Measurements from ENCODE around the gene CTXND1. TPM values are rescaled to one million over a fixed set of nuclear protein-coding genes. Genes with fewer than 3 reads are reported as not detected.

CTXND1 gene
- total and polyA plus RNA-seq, 2 of the 13 experiments (the other 11 are each of a cell fraction or from before 2014, with no cell fraction given), result 1.2 to 2.1 TPM

- TF ChIP-seq DRAP1 (CRISPR knock-in tag; IDR thresholded peaks at IDR 0.05) (no peak), MXI1 (IDR thresholded peaks at IDR 0.05; ENCODE audit: borderline replicate concordance, low read depth, low read length) (no peak), HMGXB4 (CRISPR knock-in tag; IDR thresholded peaks at IDR 0.05; ENCODE audit: borderline replicate concordance in 1 of 2, low read depth in 1 of 2) (peak in 1 of 2 experiments; percentile 18; a peak in 1 of 4 replicates), NKX3-1 (CRISPR knock-in tag; IDR thresholded peaks at IDR 0.05) (no peak), ZNF17 (CRISPR knock-in tag; IDR thresholded peaks at IDR 0.05) (no peak), TERF1 (CRISPR knock-in tag; IDR thresholded peaks at IDR 0.05) (no peak), AGO1 (IDR thresholded peaks at IDR 0.05; ENCODE audit: low read depth, low read length, poor library complexity, severe bottlenecking) (no peak), NFATC3 (CRISPR knock-in tag; IDR thresholded peaks at IDR 0.05) (no peak), ATF7-NPFF (CRISPR knock-in tag; IDR thresholded peaks at IDR 0.05; ENCODE audit: low read depth) (no peak), ETV6 (CRISPR knock-in tag; conservative IDR thresholded peaks at IDR 0.05) (no peak), MAX (IDR thresholded peaks at IDR 0.05) (peak; percentile 58; the same call in 1 of the 2 replicates), ZFY (CRISPR knock-in tag; IDR thresholded peaks at IDR 0.05) (0 out of 2 replicates have a peak, but pooled peaks have one; percentile 27), DMAP1 (CRISPR knock-in tag; IDR thresholded peaks at IDR 0.05) (no peak), SAP130 (CRISPR knock-in tag; IDR thresholded peaks at IDR 0.05; ENCODE audit: low read depth) (peak; percentile 49), MEIS1 (CRISPR knock-in tag; IDR thresholded peaks at IDR 0.05; ENCODE audit: borderline replicate concordance) (peak; percentile 62; the same call in 1 of the 2 replicates), NCOA2 (CRISPR knock-in tag; IDR thresholded peaks at IDR 0.05) (0 out of 2 replicates have a peak, but pooled peaks have one; percentile 13), TGIF2 (CRISPR knock-in tag; IDR thresholded peaks at IDR 0.05) (no peak)
- TF ChIP-seq, protein P1, sequence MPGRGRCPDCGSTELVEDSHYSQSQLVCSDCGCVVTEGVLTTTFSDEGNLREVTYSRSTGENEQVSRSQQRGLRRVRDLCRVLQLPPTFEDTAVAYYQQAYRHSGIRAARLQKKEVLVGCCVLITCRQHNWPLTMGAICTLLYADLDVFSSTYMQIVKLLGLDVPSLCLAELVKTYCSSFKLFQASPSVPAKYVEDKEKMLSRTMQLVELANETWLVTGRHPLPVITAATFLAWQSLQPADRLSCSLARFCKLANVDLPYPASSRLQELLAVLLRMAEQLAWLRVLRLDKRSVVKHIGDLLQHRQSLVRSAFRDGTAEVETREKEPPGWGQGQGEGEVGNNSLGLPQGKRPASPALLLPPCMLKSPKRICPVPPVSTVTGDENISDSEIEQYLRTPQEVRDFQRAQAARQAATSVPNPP (CRISPR knock-in tag; IDR thresholded peaks at IDR 0.05), result no peak
- TF ChIP-seq, protein P2, sequence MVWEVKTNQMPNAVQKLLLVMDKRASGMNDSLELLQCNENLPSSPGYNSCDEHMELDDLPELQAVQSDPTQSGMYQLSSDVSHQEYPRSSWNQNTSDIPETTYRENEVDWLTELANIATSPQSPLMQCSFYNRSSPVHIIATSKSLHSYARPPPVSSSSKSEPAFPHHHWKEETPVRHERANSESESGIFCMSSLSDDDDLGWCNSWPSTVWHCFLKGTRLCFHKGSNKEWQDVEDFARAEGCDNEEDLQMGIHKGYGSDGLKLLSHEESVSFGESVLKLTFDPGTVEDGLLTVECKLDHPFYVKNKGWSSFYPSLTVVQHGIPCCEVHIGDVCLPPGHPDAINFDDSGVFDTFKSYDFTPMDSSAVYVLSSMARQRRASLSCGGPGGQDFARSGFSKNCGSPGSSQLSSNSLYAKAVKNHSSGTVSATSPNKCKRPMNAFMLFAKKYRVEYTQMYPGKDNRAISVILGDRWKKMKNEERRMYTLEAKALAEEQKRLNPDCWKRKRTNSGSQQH (CRISPR knock-in tag; IDR thresholded peaks at IDR 0.05; ENCODE audit: low read depth), result no peak
- TF ChIP-seq, protein P3, sequence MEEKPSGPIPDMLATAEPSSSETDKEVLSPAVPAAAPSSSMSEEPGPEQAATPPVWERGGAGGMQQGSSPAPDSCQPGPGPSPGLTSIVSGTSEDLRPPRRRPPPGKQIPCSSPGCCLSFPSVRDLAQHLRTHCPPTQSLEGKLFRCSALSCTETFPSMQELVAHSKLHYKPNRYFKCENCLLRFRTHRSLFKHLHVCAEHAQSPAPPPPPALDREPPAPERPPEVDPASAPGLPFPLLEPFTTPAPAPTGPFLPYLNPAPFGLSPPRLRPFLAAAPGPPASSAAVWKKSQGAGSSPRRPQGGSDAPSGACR (CRISPR knock-in tag; IDR thresholded peaks at IDR 0.05), result no peak
- TF ChIP-seq, protein P4, sequence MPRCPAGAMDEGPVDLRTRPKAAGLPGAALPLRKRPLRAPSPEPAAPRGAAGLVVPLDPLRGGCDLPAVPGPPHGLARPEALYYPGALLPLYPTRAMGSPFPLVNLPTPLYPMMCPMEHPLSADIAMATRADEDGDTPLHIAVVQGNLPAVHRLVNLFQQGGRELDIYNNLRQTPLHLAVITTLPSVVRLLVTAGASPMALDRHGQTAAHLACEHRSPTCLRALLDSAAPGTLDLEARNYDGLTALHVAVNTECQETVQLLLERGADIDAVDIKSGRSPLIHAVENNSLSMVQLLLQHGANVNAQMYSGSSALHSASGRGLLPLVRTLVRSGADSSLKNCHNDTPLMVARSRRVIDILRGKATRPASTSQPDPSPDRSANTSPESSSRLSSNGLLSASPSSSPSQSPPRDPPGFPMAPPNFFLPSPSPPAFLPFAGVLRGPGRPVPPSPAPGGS (CRISPR knock-in tag; IDR thresholded peaks at IDR 0.05), result no peak
Observed at GRCh38 chr15:80173022-80173759, 78.8 kb downstream of the CTXND1 start (continued).

Data from HepG2 (cell line).